ENCODE results near the gene ZNF48.

GRCh38 chr16:30346286-30346685 lies 48.9 kb upstream of the ZNF48 start:
- TF ChIP-seq POLR2A (IDR thresholded peaks at IDR 0.05; ENCODE audit: low read length) = no peak
- no peak for TF ChIP-seq GATA1 (IDR thresholded peaks at IDR 0.05; ENCODE audit: low read depth, low read length)

Measured in erythroblast (primary cell).